Stimulated activated CD8-positive, alpha-beta memory T cell treated with anti-CD3 and anti-CD28 coated beads, Interleukin-15, amount 100 ng/mL, for 24 hours (primary cell): Measurements from ENCODE around the gene THRB.

Experiments used
- DNase-seq: peaks from one replicate; pipeline ENCODE4 v3.0.0-alpha.2; 2020; ENCODE audit warnings: low read depth

Gene THRB

DNA sequence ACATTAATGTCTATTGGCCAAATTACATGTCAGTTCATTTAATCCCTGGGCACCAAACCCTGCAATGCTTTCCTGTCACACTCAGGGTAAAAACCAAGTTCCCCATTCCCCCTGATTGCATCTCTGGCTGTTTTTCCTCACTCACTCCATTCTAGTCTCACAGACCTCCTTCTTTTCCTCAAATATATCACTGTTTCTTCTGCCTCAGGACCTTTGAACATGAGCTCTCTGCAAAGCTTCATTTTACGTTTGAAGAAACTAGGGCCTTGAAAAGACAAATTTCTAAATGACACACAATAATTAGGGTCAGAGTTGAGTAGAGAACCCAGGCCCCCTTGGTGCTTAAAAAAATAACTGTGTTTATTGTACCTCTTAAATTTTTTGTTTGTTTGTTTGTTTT lies 230.6 kb downstream of the THRB start:
- no peak for DNase-seq

- no peak for DNase-seq
These were observed 231.5 kb downstream of the THRB start for GRCh38 chr3:24263069-24263668.

DNA sequence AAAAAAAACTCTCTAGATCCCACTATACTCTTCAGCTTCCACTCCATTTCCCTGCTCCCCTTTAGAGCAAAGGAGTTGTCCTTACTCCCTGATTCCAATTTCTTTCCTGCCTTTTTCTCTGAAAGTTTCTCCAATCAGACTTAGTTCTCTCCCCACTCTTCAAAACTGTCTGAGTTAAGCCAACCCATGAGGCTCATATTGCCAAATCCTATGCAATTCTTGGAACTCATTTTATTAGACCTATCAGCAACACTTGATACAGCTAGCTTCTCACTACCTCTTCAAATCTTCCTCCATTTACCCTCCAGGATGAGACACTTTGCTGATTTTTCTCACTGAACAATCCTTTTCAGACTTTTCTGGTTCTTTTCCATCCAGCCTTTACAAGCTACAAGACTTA lies 233.1 kb downstream of the THRB start:
- DNase-seq: no peak

GRCh38 chr3:24259901-24260512 lies 234.6 kb downstream of the THRB start:
- DNase-seq: no peak

- DNase-seq: no peak
These were observed 235.7 kb downstream of the THRB start for GRCh38 chr3:24258727-24259600.

DNA sequence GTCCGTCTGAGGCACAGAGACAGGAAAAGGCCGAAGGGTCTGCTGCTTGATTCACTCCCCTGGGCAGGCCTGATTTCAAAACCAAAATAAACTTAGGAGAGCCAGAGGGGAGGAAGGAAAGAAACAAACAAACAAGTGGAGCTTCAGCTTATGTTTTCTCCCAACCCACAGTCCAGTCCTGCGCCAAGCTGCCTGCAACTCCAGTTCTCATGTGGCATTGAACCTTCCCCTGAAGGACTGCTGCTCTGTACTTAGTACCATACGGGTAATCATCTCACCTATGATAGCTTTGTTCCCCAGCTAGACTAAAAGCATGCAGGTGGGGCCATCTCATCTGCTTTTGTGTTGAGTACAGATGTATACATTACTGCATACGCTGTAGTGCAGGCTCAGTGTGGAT lies 236.4 kb downstream of the THRB start:
- no peak for DNase-seq

DNA sequence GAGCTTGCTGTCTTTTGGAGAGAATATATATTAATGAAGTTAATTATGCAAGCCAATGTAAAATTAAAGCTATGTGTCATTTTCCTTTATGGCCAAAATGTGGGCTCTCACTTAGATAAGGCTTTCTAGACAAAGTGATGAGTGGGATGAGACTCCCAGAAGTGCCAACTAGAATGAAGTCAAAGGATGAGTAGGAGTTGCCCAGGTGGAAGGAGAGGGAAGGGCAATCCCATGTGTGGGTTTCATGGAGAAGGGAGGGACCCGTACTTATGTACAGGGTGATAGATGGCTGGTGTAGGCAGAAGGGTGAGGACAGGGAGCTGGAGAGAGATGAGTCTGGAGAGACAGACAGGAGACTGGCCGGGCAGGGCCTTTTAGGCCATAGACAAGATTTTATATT lies 239.2 kb downstream of the THRB start:
- no peak for DNase-seq

- no peak for DNase-seq
These were observed 240.0 kb downstream of the THRB start for GRCh38 chr3:24254649-24255048.

DNA sequence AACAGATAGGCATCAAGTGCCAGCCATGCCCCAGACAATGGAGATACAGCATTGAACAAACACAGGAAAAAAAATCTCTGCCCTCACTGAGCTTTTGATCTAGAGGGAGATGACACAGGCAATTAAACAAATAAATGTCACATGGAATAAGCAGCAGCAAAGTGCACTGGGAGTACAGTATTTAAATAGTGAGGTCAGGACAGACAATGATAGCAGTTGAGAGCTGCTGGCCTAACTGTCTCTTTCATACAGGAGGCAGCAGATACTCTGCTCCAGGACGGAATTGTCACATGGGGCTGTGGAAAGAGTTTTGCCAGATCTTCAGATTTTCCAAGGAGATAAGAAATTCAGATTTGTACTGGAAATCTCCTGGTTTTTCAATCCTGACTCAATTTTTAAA lies 241.3 kb downstream of the THRB start:
- no peak for DNase-seq

DNA sequence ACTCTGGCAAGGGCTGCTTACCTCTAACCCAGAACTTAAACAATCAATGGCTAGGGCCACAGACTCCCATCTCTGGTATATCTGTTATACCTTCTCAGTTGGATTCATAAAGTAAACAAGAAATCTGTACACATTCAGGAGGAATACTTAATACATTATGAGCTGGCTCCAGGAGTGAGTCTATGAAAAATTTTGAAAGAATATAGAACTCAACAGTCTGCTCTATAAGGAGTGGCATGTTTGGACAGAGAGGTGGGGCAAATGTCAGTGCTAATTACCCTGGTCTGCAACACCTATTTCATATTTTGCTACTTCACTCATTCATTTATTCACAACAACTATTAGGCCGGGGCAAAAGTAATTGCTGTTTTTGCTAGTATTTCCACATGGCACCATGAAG lies 245.1 kb downstream of the THRB start:
- no peak for DNase-seq

DNA sequence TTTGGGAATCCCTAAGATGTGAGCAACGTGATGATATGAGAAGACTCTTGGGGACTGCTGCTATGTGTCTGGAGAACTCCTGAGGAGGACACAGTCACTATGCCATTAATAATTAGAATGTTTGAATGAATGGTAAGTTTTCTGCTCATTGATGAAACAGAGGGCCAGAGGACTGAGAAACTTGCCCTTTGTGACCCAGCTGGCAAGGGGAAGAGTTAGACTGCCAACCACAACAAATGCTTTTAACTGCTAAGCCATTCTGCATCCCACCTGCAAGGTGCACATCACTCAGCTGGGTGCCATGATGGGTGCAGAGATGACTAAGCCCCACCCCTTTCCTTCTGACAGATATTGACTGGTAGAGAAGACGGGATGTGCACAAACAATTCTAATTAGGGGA lies 249.6 kb downstream of the THRB start:
- DNase-seq: no peak

DNA sequence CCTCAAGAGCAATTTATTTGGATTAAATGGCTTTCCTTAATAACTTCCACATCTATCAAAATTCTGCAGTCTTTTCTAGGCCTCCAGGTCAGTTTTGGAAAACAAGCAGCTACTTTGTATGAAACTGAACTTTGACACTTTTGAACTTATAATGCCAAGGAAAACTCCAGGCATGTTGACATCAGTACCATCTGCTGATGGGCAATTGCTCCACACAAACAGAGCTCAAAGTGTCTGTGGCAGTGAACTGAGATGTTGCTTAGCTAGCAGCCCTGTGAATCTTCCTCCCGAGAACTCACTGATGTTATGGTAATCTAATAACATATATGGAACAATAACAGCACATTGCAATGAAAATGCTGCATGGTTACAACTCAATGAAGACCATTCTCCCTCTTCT lies 250.2 kb downstream of the THRB start:
- no peak for DNase-seq

- DNase-seq: no peak
These were observed 252.5 kb downstream of the THRB start for GRCh38 chr3:24242012-24242698.

GRCh38 chr3:24240306-24240705 lies 254.3 kb downstream of the THRB start:
- DNase-seq: no peak

DNA sequence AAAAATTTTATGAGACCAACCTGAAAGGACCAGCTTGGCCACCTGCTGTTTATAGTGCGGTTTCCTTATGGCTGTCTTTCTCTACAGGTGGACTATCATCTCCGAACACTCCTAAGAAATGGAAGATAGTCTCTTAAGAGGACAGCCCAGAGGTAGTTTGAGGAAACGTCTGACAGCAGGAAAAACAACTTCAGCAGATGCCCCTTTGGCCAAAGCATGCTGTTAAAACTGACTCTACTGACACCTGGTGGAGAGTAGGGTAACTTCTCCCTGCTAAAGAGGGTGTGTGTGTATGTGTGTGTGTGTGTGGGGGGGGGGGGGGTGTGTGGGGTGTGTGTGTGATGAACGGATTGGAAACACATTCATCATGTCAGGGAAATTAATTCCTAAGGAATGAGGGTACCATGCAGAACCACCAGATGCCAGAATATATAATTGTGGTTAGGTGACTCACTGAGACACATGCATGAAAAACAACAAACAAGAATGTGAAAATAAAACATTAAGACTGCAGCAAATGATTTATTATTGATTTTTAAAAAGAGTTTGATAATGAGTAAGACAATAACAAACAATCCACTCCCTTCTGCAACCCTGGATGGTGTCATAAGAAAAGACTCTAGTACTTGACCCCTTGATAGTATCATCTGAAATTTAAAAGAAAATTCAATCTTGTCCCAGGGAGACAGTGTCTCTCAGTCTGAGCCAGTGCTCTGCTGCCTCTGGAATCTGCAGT lies 256.5 kb downstream of the THRB start:
- no peak for DNase-seq

- no peak for DNase-seq
These were observed 259.5 kb downstream of the THRB start for GRCh38 chr3:24235121-24235520.

DNA sequence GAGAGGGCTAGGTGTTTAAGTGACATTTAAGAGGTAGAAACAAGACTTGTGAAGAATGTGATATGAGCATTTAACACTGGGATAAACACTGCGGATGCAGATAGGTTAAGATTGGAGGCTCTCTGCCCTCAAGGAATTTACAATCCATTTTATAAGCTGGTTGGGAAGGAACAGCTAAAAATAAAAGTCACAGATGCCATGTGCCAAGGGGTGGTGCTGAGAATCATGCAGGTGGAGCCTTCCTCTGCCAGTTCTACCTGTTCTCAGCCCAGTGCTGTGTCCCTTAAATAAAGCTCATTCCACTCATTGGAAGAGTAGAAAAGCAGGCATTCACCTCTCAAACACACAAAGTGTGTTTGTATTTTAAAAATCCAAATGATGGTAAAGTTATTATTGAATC lies 261.9 kb downstream of the THRB start:
- DNase-seq: no peak

- DNase-seq: no peak
These were observed 265.0 kb downstream of the THRB start for GRCh38 chr3:24229468-24230221.

DNA sequence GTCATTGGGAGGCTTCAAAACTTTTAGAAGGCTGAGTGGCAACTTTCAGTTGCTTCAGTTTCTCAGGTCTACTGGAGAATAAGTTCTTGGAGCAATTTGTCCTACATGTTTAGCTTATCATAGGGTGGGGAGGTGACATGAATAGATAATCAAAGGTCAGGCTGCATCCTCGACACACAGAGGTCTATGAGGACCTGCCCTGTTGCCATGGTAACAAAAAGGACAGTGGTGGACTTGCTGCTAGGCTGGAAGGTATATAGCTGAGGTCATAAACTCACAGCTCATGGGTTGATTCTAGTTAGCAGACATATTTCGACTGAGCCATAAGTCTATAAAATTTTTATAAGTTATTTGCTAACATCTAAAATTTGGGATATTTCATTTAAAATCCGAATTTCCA lies 267.0 kb downstream of the THRB start:
- no peak for DNase-seq

DNA sequence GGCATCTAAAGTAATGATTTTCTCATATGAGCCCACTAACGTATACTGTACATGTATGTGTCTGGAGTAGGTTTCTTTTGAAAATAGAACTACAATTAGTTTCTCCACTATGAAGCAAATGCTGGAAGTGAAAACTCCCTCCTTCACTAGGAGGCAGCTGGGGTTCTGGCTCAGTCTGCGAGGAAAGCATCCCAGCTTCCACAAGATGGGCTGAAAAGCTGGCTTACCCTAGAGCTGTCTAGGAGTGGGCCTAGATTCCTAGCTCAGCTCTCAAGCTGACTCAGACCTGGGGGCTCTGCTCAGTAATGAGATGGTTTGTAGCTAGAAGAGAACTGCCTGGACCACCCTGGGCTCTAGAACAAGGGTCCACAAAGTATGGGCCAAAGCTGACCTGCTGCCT lies 268.3 kb downstream of the THRB start:
- DNase-seq: no peak

- no peak for DNase-seq
These were observed 269.2 kb downstream of the THRB start for GRCh38 chr3:24225385-24225950.
